Panc1 (cell line): ENCODE data around the gene NOS1AP. TPM values are rescaled to one million over a fixed set of nuclear protein-coding genes. Genes with fewer than 3 reads are reported as not detected.
A peak's percentile ranks its signal among the peaks of the same experiment; 100 is the strongest.

Source experiments
- ATAC-seq: fragments of 200-7000 bp; cut with Tn5 transposase; 2 replicates; pipeline ENCODE4 v1.9.1; 2020; ENCODE audit warnings: mild to moderate bottlenecking, moderate library complexity
- BruUV-seq: library from RNA; stranded (reverse); fragments of 400-500 nt; replicated peaks from 2 replicates; lab custom pipeline; 2021; lab: Mats Ljungman, UMichigan
- CTCF ChIA-PET: fragments of 300-600 bp; sonication (Branson Sonifier 250); formaldehyde crosslinking; loops from one replicate; lab custom pipeline; 2022; ENCODE audit warnings: antibody characterized with exemption; lab: Charles Lee
- POLR2A ChIA-PET: fragments of 300-600 bp; sonication (Branson Sonifier 250); formaldehyde crosslinking; loops from one replicate; lab custom pipeline; 2022; ENCODE audit warnings: antibody characterized with exemption; lab: Charles Lee
- DNase-seq: peaks from one replicate; pipeline ENCODE4 v3.0.0-alpha.2; 2010; ENCODE audit warnings: low read depth, low spot score
- H3K27ac ChIP-seq: 2 replicates; pipeline ENCODE4 v1.5.1; 2011; ENCODE audit warnings: mild to moderate bottlenecking, low read length, inconsistent platforms
- H3K27me3 ChIP-seq: fragments of 200-500 bp; sonication (Bioruptor generic); 2 replicates; pipeline ENCODE4 v1.6.0; 2014; ENCODE audit warnings: low read length, inconsistent platforms; ENCODE audit not compliant: control insufficient read depth, insufficient read depth
- H3K36me3 ChIP-seq: fragments of 200-500 bp; sonication (Bioruptor generic); 2 replicates; pipeline ENCODE4 v1.5.1; 2014; ENCODE audit warnings: inconsistent platforms, mild to moderate bottlenecking, low read length, moderate library complexity; ENCODE audit not compliant: control insufficient read depth, insufficient read depth
- H3K4me1 ChIP-seq: 2 replicates; pipeline ENCODE4 v1.5.1; 2011; ENCODE audit warnings: inconsistent platforms, mild to moderate bottlenecking, low read length, moderate library complexity; ENCODE audit not compliant: control insufficient read depth, insufficient read depth
- H3K4me3 ChIP-seq, 2 experiments: 2 replicates each; pipeline ENCODE4 v1.5.1; 2011 to 2012; ENCODE audit warnings: low read depth in 2 of 2, low read length in 2 of 2, mild to moderate bottlenecking in 2 of 2, inconsistent platforms in 1 of 2, moderate library complexity in 1 of 2
- H3K9me3 ChIP-seq: fragments of 200-500 bp; sonication (Bioruptor generic); 2 replicates; pipeline ENCODE4 v1.5.1; 2014; ENCODE audit warnings: low read depth, mild to moderate bottlenecking, inconsistent platforms, low read length, moderate library complexity; ENCODE audit not compliant: control insufficient read depth, insufficient read depth
- CTCF ChIP-seq: fragments of 450-650 bp; IDR thresholded peaks from 2 replicates; pipeline ENCODE4 v1.5.1; 2017; ENCODE audit warnings: mild to moderate bottlenecking
- POLR2AphosphoS5 ChIP-seq: IDR thresholded peaks from 2 replicates; pipeline ENCODE4 v1.6.1; 2012; ENCODE audit warnings: mild to moderate bottlenecking, low read depth, low read length, moderate library complexity
- SIN3A ChIP-seq: IDR thresholded peaks from 2 replicates; pipeline ENCODE4 v1.6.1; 2012; ENCODE audit warnings: low read depth, mild to moderate bottlenecking, low read length, moderate library complexity, borderline replicate concordance; ENCODE audit not compliant: insufficient read depth
- TCF7L2 ChIP-seq: IDR thresholded peaks from 2 replicates; pipeline ENCODE4 v1.6.1; 2011; ENCODE audit warnings: mild to moderate bottlenecking, low read depth, low read length, inconsistent platforms
- in situ Hi-C: cut with HindIII; loops from 2 replicates; pipeline ENCODE4 v1.10.0; 2016; ENCODE audit warnings: low sequenced_read_pairs, low pct_unique_long_range_greater_than_20kb
- intact Hi-C: fragments of 100-400 bp; cut with micrococcal nuclease; formaldehyde crosslinking; loops from one replicate; pipeline ENCODE4 v1.10.0; 2022; ENCODE audit not compliant: unreplicated experiment
- total RNA-seq: library from RNA; stranded (reverse); gene quantifications from one replicate; pipeline ENCODE4 v1.2.1, GENCODE V29; 2021; ENCODE audit not compliant: unreplicated experiment
- TF ChIP-seq, protein P1 (sequence below), 2 experiments: IDR thresholded peaks; 2 replicates each; pipeline ENCODE4 v1.6.1; 2011 to 2012; ENCODE audit warnings: low read depth in 2 of 2, control low read depth in 1 of 2, low read length in 1 of 2, mild to moderate bottlenecking in 1 of 2, moderate library complexity in 1 of 2; ENCODE audit not compliant: insufficient read depth in 1 of 2

The NOS1AP gene
- total RNA-seq, 1 experiment from 2014 or later, result 27.9 TPM

GRCh38 chr1:162229549-162229948 is 160.1 kb downstream of the NOS1AP start:
- ATAC-seq (no peak), DNase-seq (no peak)
- intact Hi-C loops (no loop called here), in situ Hi-C loops (no loop called here)
- peaks cover 81% of the 10 kb centered on the region for H3K4me1 ChIP-seq
- POLR2A ChIA-PET, result no interaction called here
- CTCF ChIA-PET, result interaction anchor here (1.0 kb wide), 1 partner anchor 96 kb away, joined by 3 read pairs; no protein-coding TSS in a partner anchor
- H3K27me3 ChIP-seq, result no peaks in the 10 kb centered on the region
- peak overlapping the region; percentile 80 for H3K27ac ChIP-seq
- no peaks in the 10 kb centered on the region for H3K36me3 ChIP-seq
- no peak overlapping the region for H3K4me3 ChIP-seq
- no peaks in the 10 kb centered on the region for H3K9me3 ChIP-seq
- TF ChIP-seq CTCF (no peak), TCF7L2 (no peak), POLR2AphosphoS5 (no peak), SIN3A (no peak)
- TF ChIP-seq, protein P1, sequence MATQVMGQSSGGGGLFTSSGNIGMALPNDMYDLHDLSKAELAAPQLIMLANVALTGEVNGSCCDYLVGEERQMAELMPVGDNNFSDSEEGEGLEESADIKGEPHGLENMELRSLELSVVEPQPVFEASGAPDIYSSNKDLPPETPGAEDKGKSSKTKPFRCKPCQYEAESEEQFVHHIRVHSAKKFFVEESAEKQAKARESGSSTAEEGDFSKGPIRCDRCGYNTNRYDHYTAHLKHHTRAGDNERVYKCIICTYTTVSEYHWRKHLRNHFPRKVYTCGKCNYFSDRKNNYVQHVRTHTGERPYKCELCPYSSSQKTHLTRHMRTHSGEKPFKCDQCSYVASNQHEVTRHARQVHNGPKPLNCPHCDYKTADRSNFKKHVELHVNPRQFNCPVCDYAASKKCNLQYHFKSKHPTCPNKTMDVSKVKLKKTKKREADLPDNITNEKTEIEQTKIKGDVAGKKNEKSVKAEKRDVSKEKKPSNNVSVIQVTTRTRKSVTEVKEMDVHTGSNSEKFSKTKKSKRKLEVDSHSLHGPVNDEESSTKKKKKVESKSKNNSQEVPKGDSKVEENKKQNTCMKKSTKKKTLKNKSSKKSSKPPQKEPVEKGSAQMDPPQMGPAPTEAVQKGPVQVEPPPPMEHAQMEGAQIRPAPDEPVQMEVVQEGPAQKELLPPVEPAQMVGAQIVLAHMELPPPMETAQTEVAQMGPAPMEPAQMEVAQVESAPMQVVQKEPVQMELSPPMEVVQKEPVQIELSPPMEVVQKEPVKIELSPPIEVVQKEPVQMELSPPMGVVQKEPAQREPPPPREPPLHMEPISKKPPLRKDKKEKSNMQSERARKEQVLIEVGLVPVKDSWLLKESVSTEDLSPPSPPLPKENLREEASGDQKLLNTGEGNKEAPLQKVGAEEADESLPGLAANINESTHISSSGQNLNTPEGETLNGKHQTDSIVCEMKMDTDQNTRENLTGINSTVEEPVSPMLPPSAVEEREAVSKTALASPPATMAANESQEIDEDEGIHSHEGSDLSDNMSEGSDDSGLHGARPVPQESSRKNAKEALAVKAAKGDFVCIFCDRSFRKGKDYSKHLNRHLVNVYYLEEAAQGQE (IDR thresholded peaks at IDR 0.05; ENCODE audit: insufficient read depth in 1 of 2, low read depth in 2 of 2, low read length in 1 of 2), result no peak
- BruUV-seq, result no TSS peak

DNA sequence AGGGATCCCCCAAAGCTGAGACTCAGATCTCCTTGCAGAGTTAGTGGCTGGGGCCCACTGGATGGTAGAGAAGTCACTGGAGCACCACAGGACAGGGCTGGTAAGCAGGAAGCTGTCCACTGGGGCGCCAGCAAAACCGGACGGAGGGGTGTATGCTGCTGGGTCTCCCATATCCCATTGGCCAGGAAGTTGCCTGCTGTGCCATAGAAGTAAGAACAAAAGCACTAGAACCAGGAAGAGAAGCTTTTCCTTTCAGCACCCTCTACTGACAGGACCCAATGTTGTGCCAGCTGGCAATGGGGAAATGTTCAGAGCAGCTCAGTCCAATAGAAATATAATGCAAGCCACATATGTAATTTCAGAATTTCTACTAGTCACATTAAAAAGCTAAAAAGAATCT is 160.6 kb downstream of the NOS1AP start:
- no peaks in the 10 kb centered on the region for H3K27me3 ChIP-seq
- no peaks in the 10 kb centered on the region for H3K36me3 ChIP-seq
- no TSS peak for BruUV-seq
- H3K9me3 ChIP-seq, result no peaks in the 10 kb centered on the region
- in situ Hi-C loops, result no loop called here
- ChIA-PET CTCF (interaction anchor here (1.0 kb wide), 1 partner anchor 96 kb away, joined by 3 read pairs; no protein-coding TSS in a partner anchor), POLR2A (no interaction called here)
- no peak overlapping the region for H3K4me3 ChIP-seq
- H3K4me1 ChIP-seq, result peaks cover 79% of the 10 kb centered on the region
- intact Hi-C loops, result no loop called here
- DNase-seq (no peak), ATAC-seq (peak; percentile 78)
- peak overlapping the region; percentile 80 for H3K27ac ChIP-seq
- no peak for TF ChIP-seq TCF7L2
- TF ChIP-seq CTCF, result peak; percentile 59
- TF ChIP-seq POLR2AphosphoS5, result no peak
